SK-N-SH treated with all-trans-retinoic acid at 6 μM for 48 hours (cell line): ENCODE data around the gene FMN1.

Experiments used
- ATAC-seq: fragments of 200-7000 bp; cut with Tn5 transposase; 3 replicates; pipeline ENCODE4 v1.9.1; 2020; ENCODE audit warnings: mild to moderate bottlenecking, moderate library complexity
- ARNTL ChIP-seq: fragments of 450-650 bp; formaldehyde crosslinking; IDR thresholded peaks from 2 replicates; pipeline ENCODE4 v1.5.0; 2020; ENCODE audit warnings: low read depth, mild to moderate bottlenecking, moderate library complexity, borderline replicate concordance
- BACH2 ChIP-seq: fragments of 250-450 bp; sonication (Bioruptor Pico); IDR thresholded peaks from 2 replicates; pipeline ENCODE4 v1.9.0; 2021; ENCODE audit warnings: mild to moderate bottlenecking, borderline replicate concordance
- CREB5 ChIP-seq: fragments of 250-450 bp; sonication (Bioruptor Pico); IDR thresholded peaks from 2 replicates; pipeline ENCODE4 v1.5.1; 2020; ENCODE audit warnings: low read depth, mild to moderate bottlenecking, moderate library complexity
- CSDC2 ChIP-seq: fragments of 250-450 bp; sonication (Bioruptor Pico); IDR thresholded peaks from 2 replicates; pipeline ENCODE4 v1.5.0; 2020; ENCODE audit warnings: mild to moderate bottlenecking, moderate library complexity
- CSRNP3 ChIP-seq: fragments of 250-450 bp; sonication (Bioruptor Pico); IDR thresholded peaks from 2 replicates; pipeline ENCODE4 v1.5.1; 2021; ENCODE audit warnings: mild to moderate bottlenecking, moderate library complexity
- ESRRG ChIP-seq: fragments of 250-450 bp; sonication (Bioruptor Pico); IDR thresholded peaks from 2 replicates; pipeline ENCODE4 v1.6.1; 2021; ENCODE audit warnings: mild to moderate bottlenecking
- ISL1 ChIP-seq: fragments of 250-450 bp; sonication (Bioruptor Pico); IDR thresholded peaks from 2 replicates; pipeline ENCODE4 v2.1.2; 2022; ENCODE audit warnings: mild to moderate bottlenecking, moderate library complexity
- OSR1 ChIP-seq: fragments of 250-450 bp; sonication (Bioruptor Pico); IDR thresholded peaks from 2 replicates; pipeline ENCODE4 v1.8.0; 2022; ENCODE audit warnings: moderate library complexity, mild to moderate bottlenecking, inconsistent platforms
- PATZ1 ChIP-seq: fragments of 250-450 bp; sonication (Bioruptor Pico); IDR thresholded peaks from 2 replicates; pipeline ENCODE4 v1.8.0; 2020; ENCODE audit warnings: mild to moderate bottlenecking, moderate library complexity, borderline replicate concordance
- POU6F1 ChIP-seq: fragments of 250-450 bp; sonication (Bioruptor Pico); IDR thresholded peaks from 2 replicates; pipeline ENCODE4 v1.8.0; 2021; ENCODE audit warnings: low read depth, mild to moderate bottlenecking, moderate library complexity, borderline replicate concordance
- PPARA ChIP-seq: fragments of 250-450 bp; sonication (Bioruptor Pico); IDR thresholded peaks from 2 replicates; pipeline ENCODE4 v1.5.0; 2020; ENCODE audit warnings: mild to moderate bottlenecking, borderline replicate concordance
- RARB ChIP-seq: fragments of 250-450 bp; sonication (Bioruptor Pico); IDR thresholded peaks from 2 replicates; pipeline ENCODE4 v1.8.0; 2021; ENCODE audit warnings: mild to moderate bottlenecking, moderate library complexity
- SNAI2 ChIP-seq: fragments of 250-450 bp; sonication (Bioruptor Pico); IDR thresholded peaks from 2 replicates; pipeline ENCODE4 v1.5.0; 2020; ENCODE audit warnings: mild to moderate bottlenecking, moderate library complexity
- TCF4 ChIP-seq: fragments of 250-450 bp; sonication (Bioruptor Pico); IDR thresholded peaks from 2 replicates; pipeline ENCODE4 v1.8.0; 2021; ENCODE audit warnings: mild to moderate bottlenecking, moderate library complexity, borderline replicate concordance
- TOX ChIP-seq: fragments of 250-450 bp; sonication (Bioruptor Pico); IDR thresholded peaks from 2 replicates; pipeline ENCODE4 v1.8.0; 2021; ENCODE audit warnings: mild to moderate bottlenecking, moderate library complexity, borderline replicate concordance
- TSHZ2 ChIP-seq: fragments of 250-450 bp; sonication (Bioruptor Pico); IDR thresholded peaks from 2 replicates; pipeline ENCODE4 v1.5.0; 2020; ENCODE audit warnings: mild to moderate bottlenecking, moderate library complexity
- ZC3H10 ChIP-seq: fragments of 250-450 bp; sonication (Bioruptor Pico); IDR thresholded peaks from 2 replicates; pipeline ENCODE4 v1.5.1; 2021; ENCODE audit warnings: mild to moderate bottlenecking, moderate library complexity
- ZFP3 ChIP-seq: fragments of 250-450 bp; sonication (Bioruptor Pico); IDR thresholded peaks from 2 replicates; pipeline ENCODE4 v1.5.0; 2020; ENCODE audit warnings: mild to moderate bottlenecking, moderate library complexity
- ZFP30 ChIP-seq: fragments of 450-650 bp; formaldehyde crosslinking; IDR thresholded peaks from 2 replicates; pipeline ENCODE4 v1.5.0; 2022; ENCODE audit warnings: mild to moderate bottlenecking, moderate library complexity
- ZNF565 ChIP-seq: fragments of 450-650 bp; formaldehyde crosslinking; conservative IDR thresholded peaks from 2 replicates; pipeline ENCODE4 v1.5.0; 2020; ENCODE audit warnings: low read depth, mild to moderate bottlenecking, moderate library complexity
- ZNF70 ChIP-seq: fragments of 450-650 bp; formaldehyde crosslinking; IDR thresholded peaks from 2 replicates; pipeline ENCODE4 v1.5.0; 2020; ENCODE audit warnings: mild to moderate bottlenecking, moderate library complexity
- ZNF8 ChIP-seq: fragments of 450-650 bp; formaldehyde crosslinking; IDR thresholded peaks from 2 replicates; pipeline ENCODE4 v1.5.0; 2020; ENCODE audit warnings: mild to moderate bottlenecking, moderate library complexity

Gene FMN1

GRCh38 chr15:32786906-32787305, 407.6 kb downstream of the FMN1 start:
- no peak for ATAC-seq
- TF ChIP-seq ZNF565 (CRISPR knock-in tag): no peak
- TF ChIP-seq PPARA (CRISPR knock-in tag): no peak
- no peak for TF ChIP-seq ZC3H10 (CRISPR knock-in tag)
- no peak for TF ChIP-seq ZNF70 (CRISPR knock-in tag)
- no peak for TF ChIP-seq SNAI2 (CRISPR knock-in tag)

- TF ChIP-seq RARB: no peak
- TF ChIP-seq ZNF70 (CRISPR knock-in tag): no peak
- no peak for TF ChIP-seq TOX (CRISPR knock-in tag)
- no peak for TF ChIP-seq CREB5
- no peak for TF ChIP-seq ZNF8 (CRISPR knock-in tag)
- TF ChIP-seq TCF4 (CRISPR knock-in tag): no peak
- TF ChIP-seq ZNF565 (CRISPR knock-in tag): no peak
- no peak for TF ChIP-seq PATZ1 (CRISPR knock-in tag)
- TF ChIP-seq CSDC2 (CRISPR knock-in tag): no peak
- TF ChIP-seq OSR1 (CRISPR knock-in tag): no peak
- TF ChIP-seq PPARA (CRISPR knock-in tag): no peak
- no peak for TF ChIP-seq ZFP3 (CRISPR knock-in tag)
- no peak for TF ChIP-seq POU6F1 (CRISPR knock-in tag)
- no peak for TF ChIP-seq TSHZ2
- no peak for TF ChIP-seq BACH2 (CRISPR knock-in tag)
- TF ChIP-seq ZFP30 (CRISPR knock-in tag): no peak
- TF ChIP-seq ESRRG (CRISPR knock-in tag): no peak
- no peak for TF ChIP-seq ISL1 (CRISPR knock-in tag)
- TF ChIP-seq ARNTL (CRISPR knock-in tag): no peak
- no peak for ATAC-seq
These were observed 409.9 kb downstream of the FMN1 start for GRCh38 chr15:32784581-32784980.

GRCh38 chr15:32781781-32782180, 412.7 kb downstream of the FMN1 start:
- TF ChIP-seq CSRNP3 (CRISPR knock-in tag) (no peak), BACH2 (CRISPR knock-in tag) (no peak), POU6F1 (CRISPR knock-in tag) (no peak), CSDC2 (CRISPR knock-in tag) (no peak), TSHZ2 (no peak)
- ATAC-seq: no peak
